ENCODE measurements around the gene PALLD. TPM values are rescaled to one million over a fixed set of nuclear protein-coding genes. Genes with fewer than 3 reads are reported as not detected.

The PALLD gene
- total RNA-seq, 1 donor from 2014 or later = 93.5 TPM

- Mint-ChIP-seq H3K4me3 (peak overlapping the region; percentile 6), H3K4me1 (ENCODE audit: unreplicated experiment) (peaks cover 55% of the 10 kb centered on the region), H3K9me3 (peaks cover 8% of the 10 kb centered on the region), H3K27ac (no peak overlapping the region), H3K36me3 (peaks cover 11% of the 10 kb centered on the region), H3K27me3 (no peaks in the 10 kb centered on the region)
- no peak for TF ChIP-seq CTCF (conservative IDR thresholded peaks at IDR 0.05)
- no peak for DNase-seq (ENCODE audit: extremely low spot score, unreplicated experiment)
These were observed 238.1 kb downstream of the PALLD start for GRCh38 chr4:168734703-168735678.

GRCh38 chr4:168735735-168736134 is 238.9 kb downstream of the PALLD start:
- Mint-ChIP-seq H3K4me3 (peak overlapping the region; percentile 6), H3K27me3 (no peaks in the 10 kb centered on the region), H3K9me3 (peaks cover 8% of the 10 kb centered on the region), H3K4me1 (ENCODE audit: unreplicated experiment) (peaks cover 57% of the 10 kb centered on the region), H3K36me3 (peaks cover 7% of the 10 kb centered on the region), H3K27ac (no peak overlapping the region)
- DNase-seq (ENCODE audit: extremely low spot score, unreplicated experiment) = no peak
- TF ChIP-seq CTCF (conservative IDR thresholded peaks at IDR 0.05) = no peak

GRCh38 chr4:168736860-168737805 is 240.3 kb downstream of the PALLD start:
- Mint-ChIP-seq H3K9me3 (peaks cover 4% of the 10 kb centered on the region), H3K4me3 (no peak overlapping the region), H3K27ac (peak overlapping the region; percentile 11), H3K27me3 (no peaks in the 10 kb centered on the region), H3K4me1 (ENCODE audit: unreplicated experiment) (peaks cover 49% of the 10 kb centered on the region), H3K36me3 (peaks cover 7% of the 10 kb centered on the region)
- DNase-seq (ENCODE audit: extremely low spot score, unreplicated experiment) = no peak
- TF ChIP-seq CTCF (conservative IDR thresholded peaks at IDR 0.05) = no peak

GRCh38 chr4:168737806-168738172 is 240.9 kb downstream of the PALLD start:
- Mint-ChIP-seq H3K9me3 (peaks cover 4% of the 10 kb centered on the region), H3K4me1 (ENCODE audit: unreplicated experiment) (peaks cover 52% of the 10 kb centered on the region), H3K27ac (peak overlapping the region; percentile 11), H3K36me3 (peaks cover 8% of the 10 kb centered on the region), H3K4me3 (no peak overlapping the region), H3K27me3 (no peaks in the 10 kb centered on the region)
- no peak for TF ChIP-seq CTCF (conservative IDR thresholded peaks at IDR 0.05)
- no peak for DNase-seq (ENCODE audit: extremely low spot score, unreplicated experiment)

- Mint-ChIP-seq H3K36me3 (peaks cover 18% of the 10 kb centered on the region), H3K9me3 (peaks cover 4% of the 10 kb centered on the region), H3K27me3 (no peaks in the 10 kb centered on the region), H3K27ac (no peak overlapping the region), H3K4me3 (no peak overlapping the region), H3K4me1 (ENCODE audit: unreplicated experiment) (peaks cover 63% of the 10 kb centered on the region)
- no peak for TF ChIP-seq CTCF (conservative IDR thresholded peaks at IDR 0.05)
- no peak for DNase-seq (ENCODE audit: extremely low spot score, unreplicated experiment)
These were observed 243.0 kb downstream of the PALLD start for GRCh38 chr4:168739886-168740285.

Data from type B pancreatic cell (in vitro differentiated cells).